ENCODE data around the gene CCDC148.

Gene CCDC148

GRCh38 chr2:158290225-158290624 is 166.3 kb downstream of the CCDC148 start:
- Histone ChIP-seq H3K79me2 (ENCODE audit: insufficient read depth, low read length) (no peaks in the 10 kb centered on the region), H3K36me3 (ENCODE audit: low read length) (no peaks in the 10 kb centered on the region), H3K4me2 (ENCODE audit: low read depth, low read length, poor library complexity, severe bottlenecking) (no peak overlapping the region), H3K27ac (ENCODE audit: low read depth, low read length) (no peak overlapping the region), H3K4me3 (ENCODE audit: insufficient read depth, low read length, poor library complexity, severe bottlenecking) (no peak overlapping the region), H3K27me3 (ENCODE audit: low read length) (no peaks in the 10 kb centered on the region), H4K20me1 (ENCODE audit: low read depth, low read length) (no peaks in the 10 kb centered on the region), H2AFZ (ENCODE audit: low read depth, low read length, severe bottlenecking) (no peak overlapping the region), H3K9me3 (ENCODE audit: insufficient read depth, low read length) (no peaks in the 10 kb centered on the region), H3F3A (ENCODE audit: insufficient read depth) (no peaks in the 10 kb centered on the region), H3K9me2 (replicated peaks; ENCODE audit: insufficient read depth, low read length) (no peaks in the 10 kb centered on the region), H3K9ac (ENCODE audit: low read length) (no peak overlapping the region)
- TF ChIP-seq CTCF (IDR thresholded peaks at IDR 0.05; ENCODE audit: insufficient read depth, low read length, poor library complexity, severe bottlenecking), result no peak
- no peak for TF ChIP-seq EZH2phosphoT487 (conservative IDR thresholded peaks at IDR 0.05; ENCODE audit: low read length)

GRCh38 chr2:158276619-158277471 is 179.7 kb downstream of the CCDC148 start:
- H3K79me2 ChIP-seq (ENCODE audit: insufficient read depth, low read length), result no peaks in the 10 kb centered on the region
- no peaks in the 10 kb centered on the region for H4K20me1 ChIP-seq (ENCODE audit: low read depth, low read length)
- no peak for TF ChIP-seq EZH2phosphoT487 (conservative IDR thresholded peaks at IDR 0.05; ENCODE audit: low read length)
- TF ChIP-seq CTCF (IDR thresholded peaks at IDR 0.05; ENCODE audit: insufficient read depth, low read length, poor library complexity, severe bottlenecking), result no peak
- H3K4me2 ChIP-seq (ENCODE audit: low read depth, low read length, poor library complexity, severe bottlenecking), result no peak overlapping the region
- no peaks in the 10 kb centered on the region for H3K9me3 ChIP-seq (ENCODE audit: insufficient read depth, low read length)
- no peaks in the 10 kb centered on the region for H3K27me3 ChIP-seq (ENCODE audit: low read length)
- no peak overlapping the region for H2AFZ ChIP-seq (ENCODE audit: low read depth, low read length, severe bottlenecking)
- H3K36me3 ChIP-seq (ENCODE audit: low read length), result no peaks in the 10 kb centered on the region
- H3K9me2 ChIP-seq (replicated peaks; ENCODE audit: insufficient read depth, low read length), result no peaks in the 10 kb centered on the region
- H3K4me3 ChIP-seq (ENCODE audit: insufficient read depth, low read length, poor library complexity, severe bottlenecking), result no peak overlapping the region
- no peak overlapping the region for H3K9ac ChIP-seq (ENCODE audit: low read length)
- H3K27ac ChIP-seq (ENCODE audit: low read depth, low read length), result no peak overlapping the region
- no peaks in the 10 kb centered on the region for H3F3A ChIP-seq (ENCODE audit: insufficient read depth)

GRCh38 chr2:158273791-158274190 is 182.8 kb downstream of the CCDC148 start:
- Histone ChIP-seq H3K27ac (ENCODE audit: low read depth, low read length) (no peak overlapping the region), H3K79me2 (ENCODE audit: insufficient read depth, low read length) (no peaks in the 10 kb centered on the region), H3K36me3 (ENCODE audit: low read length) (no peaks in the 10 kb centered on the region)

More at GRCh38 chr2:158273791-158274190, 182.8 kb downstream of the CCDC148 start:
- Histone ChIP-seq H3K9me3 (ENCODE audit: insufficient read depth, low read length) (no peaks in the 10 kb centered on the region), H3K4me3 (ENCODE audit: insufficient read depth, low read length, poor library complexity, severe bottlenecking) (no peak overlapping the region), H2AFZ (ENCODE audit: low read depth, low read length, severe bottlenecking) (no peak overlapping the region), H4K20me1 (ENCODE audit: low read depth, low read length) (no peaks in the 10 kb centered on the region), H3F3A (ENCODE audit: insufficient read depth) (no peaks in the 10 kb centered on the region), H3K9ac (ENCODE audit: low read length) (no peak overlapping the region), H3K9me2 (replicated peaks; ENCODE audit: insufficient read depth, low read length) (no peaks in the 10 kb centered on the region), H3K4me2 (ENCODE audit: low read depth, low read length, poor library complexity, severe bottlenecking) (no peak overlapping the region), H3K27me3 (ENCODE audit: low read length) (no peaks in the 10 kb centered on the region)
- TF ChIP-seq EZH2phosphoT487 (conservative IDR thresholded peaks at IDR 0.05; ENCODE audit: low read length) (no peak), CTCF (IDR thresholded peaks at IDR 0.05; ENCODE audit: insufficient read depth, low read length, poor library complexity, severe bottlenecking) (no peak)
